Endodermal cell (in vitro differentiated cells): Measurements from ENCODE around the gene ATP6V1G1. TPM values are rescaled to one million over a fixed set of nuclear protein-coding genes. Genes with fewer than 3 reads are reported as not detected.
"Not testable (repeated sequence)": the region's sequence is repeated elsewhere in the genome, so short reads cannot be mapped to it uniquely, and the experiment has no call there.

Experiments used
- DNase-seq: peaks from one replicate; pipeline ENCODE4 v3.0.0-alpha.2; 2017
- H3K27ac ChIP-seq: 2 replicates; pipeline ENCODE4 v1.5.1; 2013; ENCODE audit warnings: mild to moderate bottlenecking, low read depth, low read length, moderate library complexity
- H3K27me3 ChIP-seq: 2 replicates; pipeline ENCODE4 v1.6.1; 2013; ENCODE audit warnings: mild to moderate bottlenecking, low read length, moderate library complexity; ENCODE audit not compliant: insufficient read depth, control insufficient read depth, poor library complexity, severe bottlenecking
- H3K36me3 ChIP-seq: 2 replicates; pipeline ENCODE4 v1.7.0; 2013; ENCODE audit warnings: mild to moderate bottlenecking, low read length, moderate library complexity; ENCODE audit not compliant: control insufficient read depth, insufficient read depth
- H3K4me1 ChIP-seq: one replicate; pipeline ENCODE4 v1.7.0; 2013; ENCODE audit warnings: low read length; ENCODE audit not compliant: control insufficient read depth, insufficient read depth
- H3K4me3 ChIP-seq: 2 replicates; pipeline ENCODE4 v1.5.1; 2013; ENCODE audit warnings: mild to moderate bottlenecking, low read length, moderate library complexity
- H3K9ac ChIP-seq: 2 replicates; pipeline ENCODE4 v1.6.1; 2013; ENCODE audit warnings: mild to moderate bottlenecking, low read length, moderate library complexity; ENCODE audit not compliant: poor library complexity, severe bottlenecking; ENCODE audit errors: extremely low read depth
- H3K9me3 ChIP-seq: 2 replicates; pipeline ENCODE4 v1.6.1; 2013; ENCODE audit warnings: mild to moderate bottlenecking, low read length, moderate library complexity; ENCODE audit not compliant: control insufficient read depth
- H3K27ac Mint-ChIP-seq: 2 replicates; pipeline ENCODE4 v1.8.0; 2020; ENCODE audit warnings: mixed read lengths
- H3K27me3 Mint-ChIP-seq: 2 replicates; pipeline ENCODE4 v1.8.0; 2021; ENCODE audit warnings: mild to moderate bottlenecking, mixed read lengths; ENCODE audit not compliant: insufficient read depth
- H3K36me3 Mint-ChIP-seq: 2 replicates; pipeline ENCODE4 v1.8.0; 2020; ENCODE audit warnings: low read depth, mixed read lengths
- H3K4me1 Mint-ChIP-seq: 2 replicates; pipeline ENCODE4 v1.8.0; 2020; ENCODE audit warnings: mixed read lengths
- H3K4me3 Mint-ChIP-seq: 2 replicates; pipeline ENCODE4 v1.8.0; 2020; ENCODE audit warnings: mild to moderate bottlenecking, moderate library complexity, mixed read lengths
- H3K9me3 Mint-ChIP-seq: 2 replicates; pipeline ENCODE4 v1.8.0; 2020; ENCODE audit warnings: mild to moderate bottlenecking, mixed read lengths
- CTCF ChIP-seq: fragments of 200-600 bp; sonication (generic); conservative IDR thresholded peaks from 2 replicates; pipeline ENCODE4 v1.5.0; 2021; ENCODE audit warnings: antibody characterized with exemption, mild to moderate bottlenecking
- WGBS, 2 experiments: methylation state at CpG; one replicate each; pipeline versions ENCODE4 v1.1.5 to v1.1.7; 2013; ENCODE audit warnings: missing lambda C conversion rate in 2 of 2, mixed read lengths in 1 of 2; ENCODE audit not compliant: insufficient coverage in 1 of 2, insufficient read length in 1 of 2; 5-methylcytosine and 5-hydroxymethylcytosine counted together
- total RNA-seq, 2 donors: library from RNA; stranded (reverse); fragmentation: NEBNext Ultra II Directional in 1 of 2; extraction: Animal tissue kit (Norgen Biotek cat#: 25700) in 1 of 2; gene quantifications; 2 replicates in 1 of 2; 3 replicates in 1 of 2; pipeline ENCODE4 v1.2.1, GENCODE V29; 2021

The ATP6V1G1 gene
- total RNA-seq, 2 donors from 2014 or later, result 123 TPM

GRCh38 chr9:114591849-114592248 is 4.3 kb downstream of the ATP6V1G1 start:
- WGBS, 2 experiments, result 93% methylated on average over 1 of the region's 1 CpG; no CpG with 5 or more reads in 1 of the 2 experiments
- Histone ChIP-seq H3K4me1 (peaks cover 4% of the 10 kb centered on the region), H3K36me3 (peaks cover 55% of the 10 kb centered on the region), H3K9ac (no peak overlapping the region), H3K9me3 (no peaks in the 10 kb centered on the region), H3K27me3 (no peaks in the 10 kb centered on the region), H3K4me3 (no peak overlapping the region), H3K27ac (no peak overlapping the region)
- peaks cover 26% of the 10 kb centered on the region for H3K4me1 Mint-ChIP-seq
- no peak overlapping the region for H3K4me3 Mint-ChIP-seq
- no peaks in the 10 kb centered on the region for H3K9me3 Mint-ChIP-seq
- no peaks in the 10 kb centered on the region for H3K27me3 Mint-ChIP-seq
- peaks cover 47% of the 10 kb centered on the region for H3K36me3 Mint-ChIP-seq
- peak overlapping the region; percentile 16 for H3K27ac Mint-ChIP-seq
- TF ChIP-seq CTCF, result no peak
- DNase-seq, result no peak

GRCh38 chr9:114592356-114592755 is 4.8 kb downstream of the ATP6V1G1 start:
- Histone ChIP-seq H3K27ac (no peak overlapping the region), H3K4me3 (no peak overlapping the region), H3K9me3 (no peaks in the 10 kb centered on the region), H3K36me3 (peaks cover 60% of the 10 kb centered on the region), H3K27me3 (no peaks in the 10 kb centered on the region), H3K4me1 (peaks cover 4% of the 10 kb centered on the region), H3K9ac (no peak overlapping the region)
- H3K36me3 Mint-ChIP-seq, result peaks cover 50% of the 10 kb centered on the region
- H3K9me3 Mint-ChIP-seq, result no peaks in the 10 kb centered on the region
- no peak for DNase-seq
- H3K27ac Mint-ChIP-seq, result no peak overlapping the region
- no peaks in the 10 kb centered on the region for H3K27me3 Mint-ChIP-seq
- 94 to 96% methylated on average over 3 to 5 of the region's 6 CpGs for WGBS, 2 experiments
- TF ChIP-seq CTCF, result peak; percentile 65
- peaks cover 22% of the 10 kb centered on the region for H3K4me1 Mint-ChIP-seq
- no peak overlapping the region for H3K4me3 Mint-ChIP-seq

- Histone ChIP-seq H3K9ac (no peak overlapping the region), H3K27me3 (no peaks in the 10 kb centered on the region), H3K4me3 (no peak overlapping the region), H3K36me3 (peaks cover 77% of the 10 kb centered on the region), H3K27ac (no peak overlapping the region), H3K4me1 (peaks cover 1% of the 10 kb centered on the region), H3K9me3 (no peaks in the 10 kb centered on the region)
- no peak for DNase-seq
- H3K4me1 Mint-ChIP-seq, result peaks cover 12% of the 10 kb centered on the region
- H3K36me3 Mint-ChIP-seq, result peaks cover 68% of the 10 kb centered on the region
- no peak overlapping the region for H3K4me3 Mint-ChIP-seq
- H3K27me3 Mint-ChIP-seq, result no peaks in the 10 kb centered on the region
- no peaks in the 10 kb centered on the region for H3K9me3 Mint-ChIP-seq
- 97% methylated on average over 7 to 17 of the region's 17 CpGs for WGBS, 2 experiments
- H3K27ac Mint-ChIP-seq, result no peak overlapping the region
- no peak for TF ChIP-seq CTCF
These were observed 6.6 kb downstream of the ATP6V1G1 start for GRCh38 chr9:114594136-114594535.

GRCh38 chr9:114600502-114601248 is 13.1 kb downstream of the ATP6V1G1 start:
- H3K4me1 Mint-ChIP-seq, H3K27ac ChIP-seq, H3K4me1 ChIP-seq, DNase-seq, H3K27me3 ChIP-seq, H3K27ac Mint-ChIP-seq, H3K27me3 Mint-ChIP-seq, H3K4me3 Mint-ChIP-seq, H3K4me3 ChIP-seq, H3K9ac ChIP-seq: not testable (repeated sequence)
- Mint-ChIP-seq H3K9me3 (peaks cover 22% of the 10 kb centered on the region), H3K36me3 (peaks cover 64% of the 10 kb centered on the region)
- peaks cover 22% of the 10 kb centered on the region for H3K9me3 ChIP-seq
- H3K36me3 ChIP-seq, result peaks cover 47% of the 10 kb centered on the region
- WGBS, 2 experiments, result 95 to 96% methylated on average over 7 to 9 of the region's 9 CpGs

GRCh38 chr9:114601787-114602186 is 14.2 kb downstream of the ATP6V1G1 start:
- H3K4me3 Mint-ChIP-seq, result not testable (repeated sequence)

More at GRCh38 chr9:114601787-114602186, 14.2 kb downstream of the ATP6V1G1 start:
- DNase-seq, H3K4me1 Mint-ChIP-seq, H3K4me1 ChIP-seq, H3K27me3 Mint-ChIP-seq, H3K27me3 ChIP-seq, H3K4me3 ChIP-seq, H3K27ac ChIP-seq, H3K9ac ChIP-seq, H3K27ac Mint-ChIP-seq: not testable (repeated sequence)
- H3K9me3 Mint-ChIP-seq, result peaks cover 22% of the 10 kb centered on the region
- H3K36me3 ChIP-seq, result peaks cover 36% of the 10 kb centered on the region
- peaks cover 55% of the 10 kb centered on the region for H3K36me3 Mint-ChIP-seq
- H3K9me3 ChIP-seq, result peaks cover 22% of the 10 kb centered on the region
- 94 to 100% methylated on average over 1 to 2 of the region's 2 CpGs for WGBS, 2 experiments
